ENCODE measurements around the gene PRKG1.

DNA sequence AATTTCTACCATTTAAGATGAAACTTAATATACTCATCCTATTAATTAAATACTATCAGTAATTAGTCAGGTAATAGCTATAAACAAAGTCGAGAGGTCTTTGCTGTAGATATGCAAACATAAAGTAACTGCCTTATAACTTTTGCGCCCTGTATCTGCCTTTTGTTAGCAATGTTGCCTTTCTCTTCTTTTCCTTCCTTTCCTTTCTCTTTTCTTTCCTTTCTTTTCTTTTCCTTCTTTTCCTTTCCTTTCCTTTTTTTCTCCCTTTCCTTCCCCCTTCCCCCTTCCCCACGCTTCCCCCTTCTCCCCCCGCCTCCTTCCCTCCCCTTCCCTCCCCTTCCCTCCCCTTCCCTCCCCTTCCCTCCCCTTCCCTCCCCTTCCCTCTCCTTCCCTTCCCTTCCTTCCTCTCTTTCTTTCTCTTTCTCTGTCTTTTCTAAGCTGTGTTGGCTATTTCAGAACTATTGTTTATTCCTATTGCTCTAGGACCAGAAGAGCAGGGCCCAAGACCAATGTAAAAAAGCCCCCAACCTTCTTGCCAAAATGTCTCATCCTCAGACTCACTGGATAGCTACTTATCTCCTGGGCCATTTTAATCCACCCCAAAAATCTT lies 1174.5 kb downstream of the PRKG1 start:
- TF ChIP-seq CTCF (IDR thresholded peaks at IDR 0.05) (no peak), POLR2A (IDR thresholded peaks at IDR 0.05) (no peak)
